ENCODE results near the gene IKZF1. TPM values are rescaled to one million over a fixed set of nuclear protein-coding genes. Genes with fewer than 3 reads are reported as not detected.

The IKZF1 gene
- total and polyA plus RNA-seq, 9 of the 15 experiments (the other 6 are each of a cell fraction or from before 2014, with no cell fraction given): 12.6 to 85.3 (median 44.7) TPM

DNA sequence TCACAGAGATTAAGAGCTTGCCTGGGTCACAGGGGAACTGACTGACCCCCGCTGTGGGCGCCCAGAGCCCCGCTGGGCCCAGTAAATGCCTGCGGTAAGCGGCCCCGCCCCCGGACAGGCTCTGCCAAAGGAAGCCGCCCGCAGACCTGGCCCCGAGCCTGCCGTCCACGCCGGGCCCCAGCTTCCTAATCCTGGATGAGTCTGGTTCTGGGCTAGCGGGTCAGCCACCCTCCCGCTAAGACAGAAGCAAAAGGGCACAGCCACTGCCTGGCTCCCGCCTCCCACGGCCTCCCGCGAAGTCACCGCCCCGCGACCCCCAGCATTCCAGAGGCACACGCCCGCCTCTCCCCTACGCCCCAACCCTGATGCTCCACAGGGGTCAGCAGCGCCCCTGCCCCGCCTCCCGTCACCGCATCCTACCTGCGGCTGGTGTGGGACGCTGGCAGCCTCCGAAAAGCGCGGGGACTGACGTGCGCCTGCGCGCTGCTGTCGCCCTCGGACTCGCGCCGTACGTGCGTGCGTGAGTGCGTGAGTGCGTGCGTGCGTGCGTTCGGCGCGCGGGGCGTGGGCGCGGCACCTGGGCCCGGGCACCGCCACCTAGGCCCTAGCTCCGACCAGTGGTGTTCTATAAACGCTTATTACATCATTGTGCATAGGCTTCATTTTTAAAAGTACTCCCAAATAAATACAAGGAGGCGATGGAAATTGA lies 145.5 kb downstream of the IKZF1 start, which contains the start of gene FIGNL1 (continued):
- TF ChIP-seq, protein P1, sequence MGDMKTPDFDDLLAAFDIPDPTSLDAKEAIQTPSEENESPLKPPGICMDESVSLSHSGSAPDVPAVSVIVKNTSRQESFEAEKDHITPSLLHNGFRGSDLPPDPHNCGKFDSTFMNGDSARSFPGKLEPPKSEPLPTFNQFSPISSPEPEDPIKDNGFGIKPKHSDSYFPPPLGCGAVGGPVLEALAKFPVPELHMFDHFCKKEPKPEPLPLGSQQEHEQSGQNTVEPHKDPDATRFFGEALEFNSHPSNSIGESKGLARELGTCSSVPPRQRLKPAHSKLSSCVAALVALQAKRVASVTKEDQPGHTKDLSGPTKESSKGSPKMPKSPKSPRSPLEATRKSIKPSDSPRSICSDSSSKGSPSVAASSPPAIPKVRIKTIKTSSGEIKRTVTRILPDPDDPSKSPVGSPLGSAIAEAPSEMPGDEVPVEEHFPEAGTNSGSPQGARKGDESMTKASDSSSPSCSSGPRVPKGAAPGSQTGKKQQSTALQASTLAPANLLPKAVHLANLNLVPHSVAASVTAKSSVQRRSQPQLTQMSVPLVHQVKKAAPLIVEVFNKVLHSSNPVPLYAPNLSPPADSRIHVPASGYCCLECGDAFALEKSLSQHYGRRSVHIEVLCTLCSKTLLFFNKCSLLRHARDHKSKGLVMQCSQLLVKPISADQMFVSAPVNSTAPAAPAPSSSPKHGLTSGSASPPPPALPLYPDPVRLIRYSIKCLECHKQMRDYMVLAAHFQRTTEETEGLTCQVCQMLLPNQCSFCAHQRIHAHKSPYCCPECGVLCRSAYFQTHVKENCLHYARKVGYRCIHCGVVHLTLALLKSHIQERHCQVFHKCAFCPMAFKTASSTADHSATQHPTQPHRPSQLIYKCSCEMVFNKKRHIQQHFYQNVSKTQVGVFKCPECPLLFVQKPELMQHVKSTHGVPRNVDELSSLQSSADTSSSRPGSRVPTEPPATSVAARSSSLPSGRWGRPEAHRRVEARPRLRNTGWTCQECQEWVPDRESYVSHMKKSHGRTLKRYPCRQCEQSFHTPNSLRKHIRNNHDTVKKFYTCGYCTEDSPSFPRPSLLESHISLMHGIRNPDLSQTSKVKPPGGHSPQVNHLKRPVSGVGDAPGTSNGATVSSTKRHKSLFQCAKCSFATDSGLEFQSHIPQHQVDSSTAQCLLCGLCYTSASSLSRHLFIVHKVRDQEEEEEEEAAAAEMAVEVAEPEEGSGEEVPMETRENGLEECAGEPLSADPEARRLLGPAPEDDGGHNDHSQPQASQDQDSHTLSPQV (IDR thresholded peaks at IDR 0.05): peak; percentile 77
- TF ChIP-seq, protein P2, sequence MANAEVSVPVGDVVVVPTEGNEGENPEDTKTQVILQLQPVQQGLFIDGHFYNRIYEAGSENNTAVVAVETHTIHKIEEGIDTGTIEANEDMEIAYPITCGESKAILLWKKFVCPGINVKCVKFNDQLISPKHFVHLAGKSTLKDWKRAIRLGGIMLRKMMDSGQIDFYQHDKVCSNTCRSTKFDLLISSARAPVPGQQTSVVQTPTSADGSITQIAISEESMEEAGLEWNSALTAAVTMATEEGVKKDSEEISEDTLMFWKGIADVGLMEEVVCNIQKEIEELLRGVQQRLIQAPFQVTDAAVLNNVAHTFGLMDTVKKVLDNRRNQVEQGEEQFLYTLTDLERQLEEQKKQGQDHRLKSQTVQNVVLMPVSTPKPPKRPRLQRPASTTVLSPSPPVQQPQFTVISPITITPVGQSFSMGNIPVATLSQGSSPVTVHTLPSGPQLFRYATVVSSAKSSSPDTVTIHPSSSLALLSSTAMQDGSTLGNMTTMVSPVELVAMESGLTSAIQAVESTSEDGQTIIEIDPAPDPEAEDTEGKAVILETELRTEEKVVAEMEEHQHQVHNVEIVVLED (CRISPR knock-in tag; IDR thresholded peaks at IDR 0.05): peak; percentile 100
- TF ChIP-seq, protein P3, sequence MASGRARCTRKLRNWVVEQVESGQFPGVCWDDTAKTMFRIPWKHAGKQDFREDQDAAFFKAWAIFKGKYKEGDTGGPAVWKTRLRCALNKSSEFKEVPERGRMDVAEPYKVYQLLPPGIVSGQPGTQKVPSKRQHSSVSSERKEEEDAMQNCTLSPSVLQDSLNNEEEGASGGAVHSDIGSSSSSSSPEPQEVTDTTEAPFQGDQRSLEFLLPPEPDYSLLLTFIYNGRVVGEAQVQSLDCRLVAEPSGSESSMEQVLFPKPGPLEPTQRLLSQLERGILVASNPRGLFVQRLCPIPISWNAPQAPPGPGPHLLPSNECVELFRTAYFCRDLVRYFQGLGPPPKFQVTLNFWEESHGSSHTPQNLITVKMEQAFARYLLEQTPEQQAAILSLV (tag; IDR thresholded peaks at IDR 0.05): no peak
- TF ChIP-seq, protein P4, sequence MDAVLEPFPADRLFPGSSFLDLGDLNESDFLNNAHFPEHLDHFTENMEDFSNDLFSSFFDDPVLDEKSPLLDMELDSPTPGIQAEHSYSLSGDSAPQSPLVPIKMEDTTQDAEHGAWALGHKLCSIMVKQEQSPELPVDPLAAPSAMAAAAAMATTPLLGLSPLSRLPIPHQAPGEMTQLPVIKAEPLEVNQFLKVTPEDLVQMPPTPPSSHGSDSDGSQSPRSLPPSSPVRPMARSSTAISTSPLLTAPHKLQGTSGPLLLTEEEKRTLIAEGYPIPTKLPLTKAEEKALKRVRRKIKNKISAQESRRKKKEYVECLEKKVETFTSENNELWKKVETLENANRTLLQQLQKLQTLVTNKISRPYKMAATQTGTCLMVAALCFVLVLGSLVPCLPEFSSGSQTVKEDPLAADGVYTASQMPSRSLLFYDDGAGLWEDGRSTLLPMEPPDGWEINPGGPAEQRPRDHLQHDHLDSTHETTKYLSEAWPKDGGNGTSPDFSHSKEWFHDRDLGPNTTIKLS (IDR thresholded peaks at IDR 0.05; ENCODE audit: borderline replicate concordance, low read depth): peak; percentile 35; the same call in 1 of the 2 replicates
- no peak for TF ChIP-seq CEBPB (tag; IDR thresholded peaks at IDR 0.05)
